SK-N-SH treated with all-trans-retinoic acid at 6 μM for 48 hours (cell line): ENCODE measurements around the gene TBXT.

Experiments
- ATAC-seq: fragments of 200-7000 bp; cut with Tn5 transposase; 3 replicates; pipeline ENCODE4 v1.9.1; 2020; ENCODE audit warnings: mild to moderate bottlenecking, moderate library complexity
- BACH2 ChIP-seq: fragments of 250-450 bp; sonication (Bioruptor Pico); IDR thresholded peaks from 2 replicates; pipeline ENCODE4 v1.9.0; 2021; ENCODE audit warnings: mild to moderate bottlenecking, borderline replicate concordance
- CREB5 ChIP-seq: fragments of 250-450 bp; sonication (Bioruptor Pico); IDR thresholded peaks from 2 replicates; pipeline ENCODE4 v1.5.1; 2020; ENCODE audit warnings: low read depth, mild to moderate bottlenecking, moderate library complexity
- CSDC2 ChIP-seq: fragments of 250-450 bp; sonication (Bioruptor Pico); IDR thresholded peaks from 2 replicates; pipeline ENCODE4 v1.5.0; 2020; ENCODE audit warnings: mild to moderate bottlenecking, moderate library complexity
- CSRNP3 ChIP-seq: fragments of 250-450 bp; sonication (Bioruptor Pico); IDR thresholded peaks from 2 replicates; pipeline ENCODE4 v1.5.1; 2021; ENCODE audit warnings: mild to moderate bottlenecking, moderate library complexity
- ESRRG ChIP-seq: fragments of 250-450 bp; sonication (Bioruptor Pico); IDR thresholded peaks from 2 replicates; pipeline ENCODE4 v1.6.1; 2021; ENCODE audit warnings: mild to moderate bottlenecking
- GLIS3 ChIP-seq: fragments of 250-450 bp; sonication (Bioruptor Pico); IDR thresholded peaks from 2 replicates; pipeline ENCODE4 v1.5.0; 2020; ENCODE audit warnings: mild to moderate bottlenecking, moderate library complexity
- ISL1 ChIP-seq: fragments of 250-450 bp; sonication (Bioruptor Pico); IDR thresholded peaks from 2 replicates; pipeline ENCODE4 v2.1.2; 2022; ENCODE audit warnings: mild to moderate bottlenecking, moderate library complexity
- OSR1 ChIP-seq: fragments of 250-450 bp; sonication (Bioruptor Pico); IDR thresholded peaks from 2 replicates; pipeline ENCODE4 v1.8.0; 2022; ENCODE audit warnings: moderate library complexity, mild to moderate bottlenecking, inconsistent platforms
- PATZ1 ChIP-seq: fragments of 250-450 bp; sonication (Bioruptor Pico); IDR thresholded peaks from 2 replicates; pipeline ENCODE4 v1.8.0; 2020; ENCODE audit warnings: mild to moderate bottlenecking, moderate library complexity, borderline replicate concordance
- POU6F1 ChIP-seq: fragments of 250-450 bp; sonication (Bioruptor Pico); IDR thresholded peaks from 2 replicates; pipeline ENCODE4 v1.8.0; 2021; ENCODE audit warnings: low read depth, mild to moderate bottlenecking, moderate library complexity, borderline replicate concordance
- RARB ChIP-seq: fragments of 250-450 bp; sonication (Bioruptor Pico); IDR thresholded peaks from 2 replicates; pipeline ENCODE4 v1.8.0; 2021; ENCODE audit warnings: mild to moderate bottlenecking, moderate library complexity
- SNAI2 ChIP-seq: fragments of 250-450 bp; sonication (Bioruptor Pico); IDR thresholded peaks from 2 replicates; pipeline ENCODE4 v1.5.0; 2020; ENCODE audit warnings: mild to moderate bottlenecking, moderate library complexity
- TSHZ2 ChIP-seq: fragments of 250-450 bp; sonication (Bioruptor Pico); IDR thresholded peaks from 2 replicates; pipeline ENCODE4 v1.5.0; 2020; ENCODE audit warnings: mild to moderate bottlenecking, moderate library complexity
- ZNF70 ChIP-seq: fragments of 450-650 bp; formaldehyde crosslinking; IDR thresholded peaks from 2 replicates; pipeline ENCODE4 v1.5.0; 2020; ENCODE audit warnings: mild to moderate bottlenecking, moderate library complexity
- ZNF8 ChIP-seq: fragments of 450-650 bp; formaldehyde crosslinking; IDR thresholded peaks from 2 replicates; pipeline ENCODE4 v1.5.0; 2020; ENCODE audit warnings: mild to moderate bottlenecking, moderate library complexity

Gene TBXT

GRCh38 chr6:166167801-166168615 lies at the start of gene TBXT:
TSS of gene TBXT (minus strand) at chr6:166167851. CDS start at chr6:166167591, 260 bp downstream.
- TF ChIP-seq CSDC2 (CRISPR knock-in tag) (no peak), TSHZ2 (no peak), OSR1 (CRISPR knock-in tag) (no peak), GLIS3 (CRISPR knock-in tag) (no peak), PATZ1 (CRISPR knock-in tag) (no peak), ESRRG (CRISPR knock-in tag) (no peak), ISL1 (CRISPR knock-in tag) (no peak), SNAI2 (CRISPR knock-in tag) (no peak), CSRNP3 (CRISPR knock-in tag) (no peak), BACH2 (CRISPR knock-in tag) (no peak), ZNF70 (CRISPR knock-in tag) (no peak)
- ATAC-seq, result no peak

GRCh38 chr6:166207284-166207561 lies 39.6 kb upstream of the TBXT start:
- TF ChIP-seq CREB5 (CRISPR knock-in tag) (no peak), OSR1 (CRISPR knock-in tag) (no peak), BACH2 (CRISPR knock-in tag) (no peak), ZNF8 (CRISPR knock-in tag) (no peak), CSRNP3 (CRISPR knock-in tag) (no peak), RARB (no peak), GLIS3 (CRISPR knock-in tag) (no peak)

GRCh38 chr6:166206510-166207283 lies 39.0 kb upstream of the TBXT start:
- no peak for ATAC-seq
- TF ChIP-seq POU6F1, result no peak
- TF ChIP-seq, all 23 proteins: peak for 0

More at GRCh38 chr6:166207284-166207561, 39.6 kb upstream of the TBXT start:
- ATAC-seq, result no peak
